Karpas-422 (cell line): Measurements from ENCODE around the gene TIGD1. TPM values are rescaled to one million over a fixed set of nuclear protein-coding genes. Genes with fewer than 3 reads are reported as not detected.

ENCODE experiments used
- DNase-seq: peaks from one replicate; pipeline ENCODE4 v3.0.0-alpha.2; 2015
- H2AFZ ChIP-seq: fragments of 200-600 bp; sonication (generic); 2 replicates; pipeline ENCODE4 v1.6.1; 2014; ENCODE audit warnings: antibody characterized with exemption, low read length, mixed read lengths
- H3K27ac ChIP-seq: fragments of 200-600 bp; sonication (generic); 2 replicates; pipeline ENCODE4 v1.5.1; 2014; ENCODE audit warnings: mild to moderate bottlenecking, low read length, moderate library complexity
- H3K27me3 ChIP-seq: fragments of 200-600 bp; sonication (generic); 2 replicates; pipeline ENCODE4 v1.6.1; 2014; ENCODE audit warnings: low read length, mixed read lengths
- H3K36me3 ChIP-seq: fragments of 200-600 bp; sonication (generic); 2 replicates; pipeline ENCODE4 v1.6.1; 2014; ENCODE audit warnings: low read length, mixed read lengths; ENCODE audit not compliant: insufficient read depth
- H3K4me1 ChIP-seq: fragments of 200-600 bp; sonication (generic); 2 replicates; pipeline ENCODE4 v1.6.1; 2014; ENCODE audit warnings: mild to moderate bottlenecking, low read length, mixed read lengths
- H3K4me2 ChIP-seq: fragments of 200-600 bp; sonication (generic); 2 replicates; pipeline ENCODE4 v1.6.1; 2014; ENCODE audit warnings: low read length, low read depth, mild to moderate bottlenecking; ENCODE audit not compliant: poor library complexity, severe bottlenecking
- H3K4me3 ChIP-seq: fragments of 200-600 bp; sonication (generic); 2 replicates; pipeline ENCODE4 v1.5.1; 2014; ENCODE audit warnings: mild to moderate bottlenecking, antibody characterized with exemption, low read length, mixed read lengths
- H3K79me2 ChIP-seq: fragments of 200-600 bp; sonication (generic); 2 replicates; pipeline ENCODE4 v1.6.1; 2014; ENCODE audit warnings: mild to moderate bottlenecking, low read length, mixed read lengths
- H3K9ac ChIP-seq: fragments of 200-600 bp; sonication (generic); 2 replicates; pipeline ENCODE4 v1.6.0; 2014; ENCODE audit warnings: low read length
- H3K9me2 ChIP-seq: fragments of 200-600 bp; sonication (generic), shearing (Covaris generic); replicated peaks from 2 replicates; pipeline ENCODE4 v1.6.0; 2014; ENCODE audit warnings: mild to moderate bottlenecking, low read length, moderate library complexity; ENCODE audit not compliant: insufficient read depth
- H3K9me3 ChIP-seq: fragments of 300-700, 200-600 bp; sonication (generic); 2 replicates; pipeline ENCODE4 v1.6.1; 2014; ENCODE audit warnings: low read length, mixed read lengths
- H4K20me1 ChIP-seq: fragments of 200-600 bp; sonication (generic); 2 replicates; pipeline ENCODE4 v1.6.1; 2014; ENCODE audit warnings: mild to moderate bottlenecking, antibody characterized with exemption, low read length, low read depth; ENCODE audit not compliant: insufficient read depth
- total RNA-seq: library from RNA; depleted of rRNA; stranded (reverse); fragments of >200 nt; shearing (Covaris generic); gene quantifications from 2 replicates; pipeline ENCODE4 v1.2.3, GENCODE V29; 2014; ENCODE audit warnings: low replicate concordance

The TIGD1 gene
- total RNA-seq, 1 experiment from 2014 or later, result 20.6 TPM

DNA sequence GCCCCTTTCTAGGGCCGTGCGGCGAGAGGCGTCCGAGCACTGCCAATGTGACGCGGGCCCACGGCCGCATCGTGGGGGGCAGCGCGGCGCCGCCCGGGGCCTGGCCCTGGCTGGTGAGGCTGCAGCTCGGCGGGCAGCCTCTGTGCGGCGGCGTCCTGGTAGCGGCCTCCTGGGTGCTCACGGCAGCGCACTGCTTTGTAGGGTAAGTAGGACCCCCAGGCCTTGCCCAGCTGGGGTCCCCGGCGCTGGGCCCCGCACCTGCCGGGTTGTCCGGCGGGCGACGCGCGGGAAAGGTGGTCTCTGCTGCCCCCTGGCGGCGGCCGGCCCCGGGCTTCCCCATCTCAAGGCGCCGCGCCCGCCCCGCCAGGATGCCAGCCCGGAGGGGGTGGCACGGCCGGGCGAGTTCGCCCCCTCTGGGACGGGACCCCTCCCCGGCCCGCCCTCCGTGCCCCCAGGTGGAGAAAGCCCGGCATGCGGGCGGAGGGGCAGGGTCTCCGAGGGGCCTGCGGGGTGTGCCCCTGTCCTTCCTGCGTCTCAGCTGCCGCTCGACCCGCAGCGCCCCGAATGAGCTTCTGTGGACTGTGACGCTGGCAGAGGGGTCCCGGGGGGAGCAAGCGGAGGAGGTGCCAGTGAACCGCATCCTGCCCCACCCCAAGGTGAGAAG is 28.3 kb downstream of the TIGD1 start:
- Histone ChIP-seq H2AFZ (no peak overlapping the region), H3K9me3 (no peaks in the 10 kb centered on the region), H3K4me3 (no peak overlapping the region), H3K4me2 (no peak overlapping the region), H3K4me1 (peaks cover 5% of the 10 kb centered on the region; the same call in 1 of the 2 replicates), H3K27me3 (no peaks in the 10 kb centered on the region), H3K27ac (no peak overlapping the region), H4K20me1 (no peaks in the 10 kb centered on the region), H3K9ac (no peak overlapping the region), H3K79me2 (no peaks in the 10 kb centered on the region), H3K9me2 (no peaks in the 10 kb centered on the region), H3K36me3 (no peaks in the 10 kb centered on the region)
- peak; percentile 75 for DNase-seq

DNA sequence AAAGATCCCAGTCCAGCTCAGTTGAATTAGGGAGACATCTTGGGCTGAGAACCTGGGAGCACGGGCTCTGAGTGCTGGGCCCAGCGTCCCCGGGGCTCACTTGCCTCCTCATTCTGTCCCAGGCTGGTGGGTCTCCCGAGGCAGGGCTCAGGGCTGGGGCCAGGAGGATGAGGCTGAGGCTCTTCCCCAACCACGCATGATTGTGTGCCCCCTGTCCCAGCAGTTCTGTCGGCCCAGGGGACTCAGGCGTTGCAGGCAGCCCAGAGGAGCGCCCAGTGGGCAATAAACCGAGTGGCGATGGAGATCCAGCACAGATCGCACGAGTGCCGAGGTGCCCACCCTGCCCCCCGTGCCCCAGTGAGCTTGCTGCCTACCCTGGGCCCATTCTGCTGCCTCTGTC is 29.3 kb downstream of the TIGD1 start:
- Histone ChIP-seq H3K4me3 (no peak overlapping the region), H4K20me1 (no peaks in the 10 kb centered on the region), H3K9me2 (no peaks in the 10 kb centered on the region), H3K36me3 (no peaks in the 10 kb centered on the region), H3K79me2 (no peaks in the 10 kb centered on the region), H3K27ac (no peak overlapping the region), H3K9ac (no peak overlapping the region), H3K4me1 (peaks cover 5% of the 10 kb centered on the region; the same call in 1 of the 2 replicates), H3K4me2 (no peak overlapping the region), H3K27me3 (no peaks in the 10 kb centered on the region), H3K9me3 (no peaks in the 10 kb centered on the region), H2AFZ (no peak overlapping the region)
- no peak for DNase-seq

DNA sequence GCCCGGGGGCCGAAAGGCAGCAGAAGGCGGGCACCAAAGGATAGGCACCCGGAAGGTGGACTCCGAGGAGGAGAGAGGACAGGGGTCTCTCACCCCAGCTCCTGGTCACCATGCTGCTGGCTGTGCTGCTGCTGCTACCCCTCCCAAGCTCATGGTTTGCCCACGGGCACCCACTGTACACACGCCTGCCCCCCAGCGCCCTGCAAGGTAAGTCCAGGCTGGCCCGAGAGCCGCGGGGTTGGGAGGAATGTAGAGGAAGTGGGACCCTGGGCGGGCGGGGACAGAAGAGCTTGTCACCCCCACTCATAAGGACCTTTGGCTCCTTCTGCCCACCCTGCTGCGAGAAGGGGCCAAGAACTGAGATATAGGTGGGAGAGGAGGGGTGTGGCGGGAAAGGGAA is 29.9 kb downstream of the TIGD1 start:
- Histone ChIP-seq H3K36me3 (no peaks in the 10 kb centered on the region), H3K4me2 (no peak overlapping the region), H3K9me2 (no peaks in the 10 kb centered on the region), H3K27me3 (no peaks in the 10 kb centered on the region), H3K27ac (no peak overlapping the region), H3K4me1 (peaks cover 5% of the 10 kb centered on the region; the same call in 1 of the 2 replicates), H3K79me2 (no peaks in the 10 kb centered on the region), H3K9me3 (no peaks in the 10 kb centered on the region), H3K4me3 (no peak overlapping the region), H4K20me1 (no peaks in the 10 kb centered on the region), H2AFZ (no peak overlapping the region), H3K9ac (no peak overlapping the region)
- DNase-seq, result no peak

DNA sequence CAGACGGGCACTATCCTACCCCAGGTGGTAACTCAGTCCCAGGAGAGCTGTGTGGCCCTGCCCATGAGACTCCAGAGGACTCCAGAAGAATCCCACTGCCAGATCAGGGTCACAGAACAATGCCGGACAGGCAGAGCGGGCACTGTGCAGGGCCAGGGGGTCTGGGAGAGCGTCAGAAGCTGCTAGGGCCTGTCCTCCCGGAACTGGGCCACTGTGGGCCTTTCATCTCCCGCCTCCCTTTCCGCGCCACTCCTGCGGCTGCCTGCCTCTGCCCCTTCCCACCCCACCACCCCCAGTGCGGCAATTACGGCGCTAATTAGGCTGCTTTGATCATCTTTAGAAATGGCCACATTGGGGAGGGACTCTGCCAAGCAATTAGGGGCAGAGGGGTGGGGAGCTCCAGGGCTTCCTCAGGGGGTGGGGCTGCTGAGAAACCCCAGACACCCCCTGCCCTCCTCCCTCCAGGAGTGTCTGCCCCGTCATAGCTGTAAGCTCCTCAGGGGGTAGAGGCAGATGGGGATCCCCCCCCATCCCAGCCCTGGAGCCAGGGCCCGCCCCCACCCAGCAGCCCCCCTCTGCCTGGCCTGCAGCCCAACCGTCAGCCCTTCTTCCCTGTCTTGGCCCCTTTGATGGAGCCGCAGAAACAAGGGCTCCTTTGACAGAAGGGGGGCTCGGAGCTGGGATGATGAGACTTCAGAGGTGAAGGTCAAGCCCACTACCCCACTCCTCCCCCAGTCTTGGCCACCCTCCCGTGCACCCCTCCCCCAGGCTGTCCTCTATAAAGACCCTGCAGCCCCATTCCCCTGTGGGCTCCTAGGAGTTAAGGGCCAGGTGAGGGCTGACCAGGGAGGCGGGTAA is 30.5 kb downstream of the TIGD1 start, which contains the start of gene PRSS56:
Gene PRSS56 (plus strand): TSS at position 808 of the 858 bp plus-strand sequence. CDS start 211 bp downstream, outside the sequence.
- Histone ChIP-seq H4K20me1 (no peaks in the 10 kb centered on the region), H3K4me2 (no peak within 1 kb of the TSS), H3K9me2 (no peaks in the 10 kb centered on the region), H3K27me3 (no peaks in the 10 kb centered on the region), H3K4me3 (no peak within 1 kb of the TSS), H3K9ac (no peak within 1 kb of the TSS), H3K79me2 (no peaks in the 10 kb centered on the region), H3K9me3 (no peaks in the 10 kb centered on the region), H3K36me3 (no peaks in the 10 kb centered on the region), H3K27ac (no peak within 1 kb of the TSS), H2AFZ (no peak within 1 kb of the TSS), H3K4me1 (peaks cover 5% of the 10 kb centered on the region; the same call in 1 of the 2 replicates)
- DNase-seq, result no peak

DNA sequence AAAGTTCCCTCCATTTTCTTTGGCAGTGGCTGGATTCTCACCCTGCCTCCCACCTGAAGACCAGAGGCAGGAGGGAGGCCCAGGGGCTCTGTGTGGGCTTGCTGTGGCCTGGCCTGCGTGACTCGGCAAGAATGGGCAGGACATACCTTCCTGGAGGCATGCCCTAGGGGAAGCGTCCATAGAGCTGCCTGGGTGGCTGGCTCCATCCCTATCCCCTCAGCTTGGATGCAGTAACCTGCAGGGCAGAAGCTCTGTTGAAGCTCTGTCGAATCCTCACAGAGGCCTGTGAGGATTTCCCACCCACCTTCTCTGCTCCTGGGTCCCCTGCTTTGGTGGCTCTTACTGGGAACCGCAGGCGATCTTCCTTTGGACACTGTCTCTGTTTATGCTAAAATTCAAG is 31.5 kb downstream of the TIGD1 start:
- DNase-seq, result no peak
- Histone ChIP-seq H4K20me1 (no peaks in the 10 kb centered on the region), H3K9me3 (no peaks in the 10 kb centered on the region), H3K79me2 (no peaks in the 10 kb centered on the region), H3K4me1 (peaks cover 3% of the 10 kb centered on the region; the same call in 1 of the 2 replicates), H3K9me2 (no peaks in the 10 kb centered on the region), H3K27ac (no peak overlapping the region), H3K9ac (no peak overlapping the region), H2AFZ (no peak overlapping the region), H3K36me3 (no peaks in the 10 kb centered on the region), H3K4me2 (no peak overlapping the region), H3K27me3 (no peaks in the 10 kb centered on the region), H3K4me3 (no peak overlapping the region)

DNA sequence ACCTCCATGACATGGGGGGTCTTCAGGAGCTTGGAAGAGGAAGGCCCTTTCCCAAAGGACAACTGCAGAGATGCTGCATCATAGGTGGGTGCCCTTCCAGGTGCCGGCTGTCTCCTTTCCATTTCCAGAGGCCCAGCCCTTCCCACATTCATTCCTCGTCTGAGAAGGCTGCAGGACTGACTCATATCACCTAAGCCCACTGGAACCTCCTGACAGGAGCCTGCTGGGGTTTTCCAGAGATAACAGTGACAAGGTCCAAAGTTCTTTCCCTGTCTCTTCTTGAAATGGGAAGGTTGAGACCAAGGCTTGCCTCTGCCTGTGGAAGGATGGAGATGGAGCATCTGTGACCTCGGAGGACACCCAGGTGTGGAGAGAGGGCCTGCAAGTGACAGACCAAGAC is 33.8 kb downstream of the TIGD1 start:
- Histone ChIP-seq H3K79me2 (no peaks in the 10 kb centered on the region), H3K9ac (no peak overlapping the region), H3K4me3 (no peak overlapping the region), H3K9me3 (no peaks in the 10 kb centered on the region), H3K4me1 (peaks cover 7% of the 10 kb centered on the region), H3K9me2 (no peaks in the 10 kb centered on the region), H3K4me2 (no peak overlapping the region), H4K20me1 (no peaks in the 10 kb centered on the region), H3K27ac (no peak overlapping the region), H3K27me3 (no peaks in the 10 kb centered on the region), H3K36me3 (no peaks in the 10 kb centered on the region), H2AFZ (no peak overlapping the region)
- DNase-seq, result no peak

DNA sequence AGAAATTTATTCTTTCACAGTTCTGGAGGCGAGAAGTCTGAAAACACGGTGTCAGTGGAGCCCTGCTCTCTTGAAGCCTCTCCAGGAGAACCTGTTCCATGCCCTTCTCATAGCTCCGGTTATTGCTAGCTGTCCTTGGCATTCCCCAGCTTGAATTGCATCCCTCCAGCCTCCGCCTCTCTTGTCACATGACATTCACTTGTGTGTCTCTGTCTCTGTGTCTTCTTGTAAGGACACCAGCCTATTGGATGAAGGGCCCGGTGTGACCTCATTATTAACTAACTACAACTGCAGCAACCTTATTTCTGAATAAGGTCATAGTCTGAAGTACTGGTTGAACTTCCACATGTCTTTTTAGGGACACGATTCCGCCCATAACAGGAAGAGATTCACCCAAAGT is 34.7 kb downstream of the TIGD1 start:
- Histone ChIP-seq H3K9ac (no peak overlapping the region), H3K9me2 (no peaks in the 10 kb centered on the region), H3K9me3 (no peaks in the 10 kb centered on the region), H2AFZ (no peak overlapping the region), H3K79me2 (no peaks in the 10 kb centered on the region), H3K4me1 (peaks cover 12% of the 10 kb centered on the region), H4K20me1 (no peaks in the 10 kb centered on the region), H3K4me2 (no peak overlapping the region), H3K27ac (no peak overlapping the region), H3K36me3 (no peaks in the 10 kb centered on the region), H3K27me3 (no peaks in the 10 kb centered on the region), H3K4me3 (no peak overlapping the region)
- DNase-seq, result no peak

DNA sequence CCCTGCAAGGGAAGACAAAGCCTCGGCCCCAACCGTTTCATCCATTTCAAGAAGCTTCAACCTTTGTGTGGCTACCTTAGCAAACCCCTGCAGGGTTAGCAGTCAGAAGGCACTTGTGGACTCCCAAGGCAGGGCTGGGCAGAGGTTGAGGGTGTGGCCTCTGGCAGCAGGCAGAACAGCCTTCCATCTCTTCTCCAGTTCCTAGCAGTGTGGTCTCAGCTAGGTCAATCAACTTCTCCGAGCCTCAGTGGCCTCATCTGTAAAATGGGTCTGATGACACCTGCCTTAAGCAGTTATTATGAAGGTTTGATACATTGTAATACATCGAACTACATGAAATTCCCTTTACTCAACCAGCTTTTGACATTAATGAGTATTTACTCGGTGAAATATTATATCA is 37.0 kb downstream of the TIGD1 start:
- peaks cover 12% of the 10 kb centered on the region for H3K4me1 ChIP-seq
- no peak overlapping the region for H3K9ac ChIP-seq
- H3K27ac ChIP-seq, result no peak overlapping the region
- no peaks in the 10 kb centered on the region for H3K9me2 ChIP-seq
- DNase-seq, result no peak
- H4K20me1 ChIP-seq, result no peaks in the 10 kb centered on the region
- no peaks in the 10 kb centered on the region for H3K79me2 ChIP-seq
- H2AFZ ChIP-seq, result no peak overlapping the region
- no peaks in the 10 kb centered on the region for H3K9me3 ChIP-seq
- H3K27me3 ChIP-seq, result no peaks in the 10 kb centered on the region
- no peak overlapping the region for H3K4me3 ChIP-seq
- H3K4me2 ChIP-seq, result no peak overlapping the region
- H3K36me3 ChIP-seq, result no peaks in the 10 kb centered on the region
